CD1c-positive myeloid dendritic cell (primary cell): ENCODE results near the gene GYPE.
"Not testable (repeated sequence)": the region's sequence is repeated elsewhere in the genome, so short reads cannot be mapped to it uniquely, and the experiment has no call there.

Experiments
- DNase-seq: peaks from one replicate; pipeline ENCODE4 v3.0.0-alpha.2; 2016; ENCODE audit errors: extremely low spot score

Gene GYPE

DNA sequence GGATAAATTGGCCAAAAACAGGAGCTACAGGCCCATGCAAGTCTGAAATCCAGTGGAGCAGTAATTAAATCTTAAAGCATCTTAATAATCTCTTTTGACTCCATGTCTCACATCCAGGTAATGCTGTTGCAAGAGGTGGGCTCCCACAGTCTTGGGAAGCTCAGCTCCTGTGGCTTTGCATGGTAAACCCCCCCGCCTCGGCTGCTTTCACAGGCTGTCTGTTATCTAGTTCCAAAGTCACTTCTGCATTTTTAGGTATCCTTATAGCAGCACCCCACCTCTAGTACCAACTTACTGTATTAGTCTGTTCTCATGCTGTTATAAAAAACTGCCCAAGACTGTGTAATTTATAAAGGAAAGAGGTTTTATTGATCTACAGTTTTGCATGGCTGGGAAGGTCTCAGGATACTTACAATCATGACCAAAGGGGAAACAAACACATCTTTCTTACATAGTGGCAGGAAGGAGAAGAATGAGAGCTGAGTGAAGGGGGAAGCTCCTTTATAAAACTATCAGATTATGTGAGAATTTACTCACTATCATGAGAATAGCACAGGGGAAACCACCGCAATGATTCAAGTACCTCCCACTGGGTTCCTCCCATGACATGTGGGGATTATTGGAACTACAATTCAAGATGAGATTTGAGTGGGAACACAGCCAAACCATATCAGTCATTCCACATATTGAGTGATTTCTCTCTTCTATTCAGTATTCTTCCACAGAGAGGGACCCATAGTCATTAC, 34.7 kb downstream of the GYPE start:
- not testable (repeated sequence) for DNase-seq

DNA sequence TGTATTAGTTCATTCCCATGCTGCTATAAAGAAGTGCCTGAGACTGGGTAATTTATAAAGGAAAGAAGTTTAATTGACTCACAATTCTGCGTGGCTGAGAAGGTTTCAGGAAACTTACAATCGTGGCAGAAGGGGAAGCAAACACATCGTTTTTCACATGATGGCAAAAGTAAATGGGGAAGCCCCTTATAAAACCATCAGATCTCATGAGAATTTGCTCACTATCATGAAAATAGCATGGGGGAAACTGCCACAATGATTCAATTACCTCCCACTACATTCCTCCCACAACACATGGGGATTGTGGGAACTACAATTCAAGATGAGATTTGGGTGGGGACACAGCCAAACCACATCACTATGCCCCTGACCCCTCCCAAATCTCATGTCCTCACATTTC, 35.4 kb downstream of the GYPE start:
- not testable (repeated sequence) for DNase-seq

DNA sequence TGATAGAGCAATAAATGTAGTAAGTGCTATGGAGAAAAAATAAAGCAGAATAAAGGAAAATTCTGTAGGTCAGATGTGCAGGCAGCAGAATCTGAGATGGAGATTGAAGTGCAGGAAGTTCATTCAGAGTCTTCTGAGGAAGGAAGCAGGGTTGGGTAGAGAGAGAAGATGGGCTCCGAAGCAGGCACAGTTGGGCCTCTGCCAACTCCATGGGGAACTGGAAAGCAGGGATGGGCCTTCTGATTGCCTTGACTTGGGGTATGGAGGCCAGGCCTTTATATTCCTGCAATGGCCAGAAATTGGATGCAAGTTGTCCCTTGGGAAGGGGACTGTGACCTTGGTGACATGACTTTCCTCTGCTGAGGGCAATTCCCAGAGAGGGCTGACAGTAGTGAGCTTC, 42.6 kb downstream of the GYPE start:
- DNase-seq = not testable (repeated sequence)

DNA sequence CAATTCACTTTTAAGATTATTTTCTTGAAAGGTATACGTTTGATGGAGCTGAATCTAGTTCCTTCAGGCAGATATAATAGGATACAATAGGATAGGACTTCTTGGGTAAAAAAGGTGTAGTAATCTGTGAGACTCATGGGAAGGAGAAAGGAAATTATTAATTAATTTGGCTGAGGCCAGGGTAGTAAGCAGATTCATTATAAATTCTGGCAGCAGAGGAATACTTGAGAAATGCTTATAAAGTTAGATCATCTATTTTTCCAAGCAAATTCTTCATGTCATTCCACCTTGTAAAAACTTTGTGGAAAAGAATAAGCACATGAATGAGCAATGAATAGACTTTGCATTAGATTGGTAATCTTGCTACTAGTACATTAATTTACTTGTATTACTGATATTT, 46.9 kb downstream of the GYPE start:
- no peak for DNase-seq

DNA sequence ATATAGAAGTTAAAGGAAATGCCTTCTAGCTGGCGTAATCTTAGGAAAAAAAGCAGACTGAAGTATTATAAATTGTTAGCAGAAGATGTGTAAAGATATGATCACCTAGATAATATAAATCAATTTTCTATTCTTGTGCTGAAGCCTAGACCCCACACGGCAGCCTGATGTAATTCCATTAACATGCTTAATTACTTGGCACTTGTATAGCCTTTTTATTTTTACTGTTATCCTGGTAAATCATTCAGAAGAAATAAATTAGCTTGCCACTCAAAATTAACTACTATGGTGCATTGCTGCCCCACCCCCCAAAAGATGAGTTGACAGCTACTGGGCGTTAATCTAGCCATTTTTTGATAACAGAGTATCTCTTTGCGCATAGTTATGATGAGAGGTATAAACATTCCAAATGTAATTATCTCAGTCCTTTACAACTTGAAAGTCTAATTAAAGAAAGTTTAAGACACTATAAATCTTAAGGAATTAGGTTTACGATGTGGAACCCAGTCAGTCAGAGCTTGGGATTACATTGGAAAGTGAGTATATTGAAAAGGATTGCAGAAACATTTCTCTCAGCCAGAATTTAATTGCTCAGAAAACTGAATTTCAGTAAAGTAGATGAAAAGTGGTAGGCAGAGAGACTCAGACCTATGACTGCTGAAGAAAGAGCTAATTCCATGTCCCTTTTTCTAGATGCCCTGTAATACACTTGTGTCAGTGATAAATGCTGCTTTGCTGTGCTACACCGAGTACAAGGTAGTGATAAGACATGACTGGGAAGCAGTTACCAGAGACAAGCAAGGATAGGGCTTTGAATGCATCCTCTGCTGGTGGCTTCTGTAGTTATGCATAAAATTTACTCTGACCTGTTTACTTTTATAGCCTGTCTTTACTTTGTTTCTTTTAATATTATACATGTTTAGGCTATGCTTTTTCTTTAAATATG, 47.7 kb downstream of the GYPE start:
- DNase-seq = not testable (repeated sequence)

DNA sequence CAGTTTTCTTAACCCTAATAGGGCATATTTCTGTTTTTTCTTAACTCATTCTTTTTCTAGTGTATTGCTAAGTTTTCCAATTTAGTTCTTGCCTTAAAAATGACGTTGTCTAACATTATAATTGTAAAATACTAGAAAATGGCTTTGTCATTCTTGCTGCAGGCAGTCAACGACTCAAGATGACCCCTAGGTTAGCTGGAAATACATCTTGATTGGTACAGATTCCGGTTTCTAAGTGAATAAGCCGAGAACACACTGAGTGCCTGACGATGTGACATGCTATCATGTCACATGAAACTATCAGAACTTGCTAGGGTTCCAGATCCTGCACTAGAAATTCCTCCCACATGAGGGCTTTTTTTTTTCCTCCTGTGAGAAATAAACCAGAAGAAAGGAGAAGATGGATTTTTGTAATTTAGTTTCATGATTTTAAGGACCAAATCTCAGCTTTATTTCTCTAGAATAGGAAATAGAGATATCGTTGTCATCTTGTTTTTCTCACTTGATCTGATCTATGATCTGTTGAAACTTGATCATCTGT, 49.3 kb downstream of the GYPE start:
- not testable (repeated sequence) for DNase-seq

DNA sequence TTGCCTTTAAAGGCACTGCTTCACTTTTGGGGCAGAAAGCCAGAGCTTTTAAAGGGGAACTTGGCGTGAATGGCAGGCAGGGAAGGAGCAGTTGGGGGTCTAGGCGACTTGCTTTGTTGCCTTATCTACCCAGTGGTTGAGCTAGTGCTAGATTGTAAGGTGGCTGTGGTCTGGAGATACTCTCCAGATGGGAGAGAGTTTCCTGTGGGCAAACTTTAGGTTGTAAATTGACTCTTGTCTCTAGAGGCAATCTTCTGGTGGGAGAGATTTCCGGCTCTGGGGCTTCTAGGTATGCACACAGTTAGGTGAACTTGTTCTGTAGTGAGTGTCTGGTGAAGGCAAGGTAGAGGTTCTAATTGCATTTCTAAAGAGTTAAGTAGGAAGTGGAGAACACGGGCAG, 50.7 kb downstream of the GYPE start:
- not testable (repeated sequence) for DNase-seq

DNA sequence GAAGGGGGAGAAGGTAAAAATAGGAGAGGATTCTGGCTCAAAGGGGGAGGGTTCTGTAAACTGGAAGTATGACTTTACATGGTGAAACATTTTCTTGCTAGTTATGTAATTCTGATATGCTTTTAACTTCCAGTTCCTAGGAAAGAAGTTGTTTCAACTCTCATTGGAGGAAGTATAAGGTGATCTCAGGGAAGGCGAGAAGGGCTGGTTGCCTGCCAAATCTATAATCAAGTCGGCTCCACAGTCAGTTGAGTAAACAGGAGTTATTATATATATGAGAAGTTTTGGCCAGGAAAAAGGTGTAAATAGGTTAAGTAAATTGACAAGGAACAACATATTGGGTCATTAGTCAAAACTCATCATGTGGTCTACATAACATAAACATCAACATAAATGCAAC, 56.1 kb downstream of the GYPE start:
- DNase-seq = not testable (repeated sequence)

DNA sequence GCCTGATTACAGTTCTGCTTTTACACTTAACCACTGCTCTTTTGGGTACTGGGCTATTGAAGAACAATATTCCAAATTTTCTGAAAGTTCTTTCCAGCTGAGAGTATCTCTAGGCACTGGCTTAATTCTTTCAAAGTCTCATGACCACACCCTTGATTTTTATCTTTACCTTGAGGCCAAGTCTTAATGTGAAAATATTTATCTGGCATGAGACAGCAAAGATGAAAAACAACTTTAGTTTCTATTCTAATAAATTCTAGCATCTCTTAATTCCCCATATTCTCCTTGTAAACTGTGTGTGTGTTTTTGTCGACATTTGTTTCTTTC, 61.9 kb downstream of the GYPE start:
- not testable (repeated sequence) for DNase-seq

DNA sequence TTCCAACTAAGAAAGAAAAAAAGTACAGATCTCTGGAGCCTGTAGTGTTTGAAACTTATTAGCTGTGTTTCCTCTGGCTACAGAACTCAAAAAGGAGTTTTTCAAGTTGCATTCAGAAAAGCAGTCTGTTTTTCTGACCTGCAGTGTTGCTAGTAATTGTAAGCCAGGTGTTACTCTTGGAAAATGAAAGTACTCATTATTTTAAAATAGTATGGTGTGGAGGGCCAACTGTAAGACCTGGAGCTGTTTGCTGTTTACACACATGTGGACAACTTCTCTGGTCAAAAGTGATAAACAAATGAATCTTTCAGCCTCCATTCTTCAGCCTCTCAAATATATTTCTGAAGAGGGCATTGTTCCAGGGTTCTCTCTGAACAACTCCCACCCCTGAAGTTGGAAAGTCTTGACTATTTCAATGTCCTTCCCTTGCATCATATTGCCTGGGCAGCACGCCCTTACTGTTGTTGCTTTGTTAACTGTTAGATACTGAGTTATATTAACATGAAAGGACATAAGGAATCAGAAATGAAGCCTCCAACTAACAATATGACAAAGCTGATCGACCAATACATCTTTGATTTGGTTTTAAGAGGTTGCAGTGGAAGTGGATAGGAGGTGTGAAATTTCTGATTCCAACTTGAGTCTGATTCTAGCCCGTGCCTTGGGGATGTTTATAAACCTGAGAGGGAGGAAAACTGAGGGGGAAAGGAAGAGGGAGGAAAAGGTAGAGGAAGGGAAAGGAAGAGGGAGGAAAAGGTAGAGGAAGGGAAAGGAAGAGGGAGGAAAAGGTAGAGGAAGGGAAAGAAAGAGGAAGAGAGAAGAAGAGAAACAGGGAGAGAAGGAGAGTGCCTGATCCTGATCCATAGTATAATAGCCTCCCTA, 62.5 kb downstream of the GYPE start:
- not testable (repeated sequence) for DNase-seq

DNA sequence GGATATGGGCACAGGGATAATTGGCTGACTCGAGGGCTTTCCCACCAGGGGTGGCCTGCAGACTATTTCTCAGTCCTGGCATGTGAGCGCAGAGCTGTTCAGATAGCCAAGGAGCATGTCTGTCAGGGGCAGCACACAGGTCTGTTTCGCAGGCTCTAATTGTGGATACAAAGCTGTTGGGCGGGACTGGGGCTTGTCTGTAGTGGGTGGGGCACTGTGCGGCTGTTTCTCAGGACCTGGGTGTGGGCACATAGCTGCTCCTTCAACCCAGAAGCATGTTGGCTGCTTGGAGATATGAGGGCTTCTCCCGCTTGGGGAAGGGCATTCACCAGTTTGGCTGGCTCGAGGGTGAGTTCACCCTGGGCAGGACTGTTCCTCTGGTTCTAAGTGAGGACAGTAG, 65.9 kb downstream of the GYPE start:
- not testable (repeated sequence) for DNase-seq

DNA sequence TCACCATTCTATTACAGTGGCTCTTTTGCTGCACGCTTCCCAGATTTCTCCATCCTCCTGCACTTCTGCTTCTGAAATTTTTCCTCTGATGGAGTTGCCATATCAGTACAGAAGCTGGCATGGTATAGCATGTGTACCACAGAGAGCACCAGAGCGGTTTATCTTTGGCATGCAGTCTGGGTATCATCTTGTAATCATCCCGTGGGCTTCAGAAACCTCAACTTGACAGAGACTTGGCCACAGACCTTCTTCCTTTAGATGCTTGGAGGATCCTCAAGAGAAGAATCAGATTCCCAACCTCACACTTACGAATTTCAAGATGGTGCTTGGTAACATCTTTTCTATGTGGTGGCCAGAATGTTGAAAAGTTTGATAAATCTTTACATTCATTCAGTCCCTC, 71.2 kb downstream of the GYPE start:
- DNase-seq = not testable (repeated sequence)

DNA sequence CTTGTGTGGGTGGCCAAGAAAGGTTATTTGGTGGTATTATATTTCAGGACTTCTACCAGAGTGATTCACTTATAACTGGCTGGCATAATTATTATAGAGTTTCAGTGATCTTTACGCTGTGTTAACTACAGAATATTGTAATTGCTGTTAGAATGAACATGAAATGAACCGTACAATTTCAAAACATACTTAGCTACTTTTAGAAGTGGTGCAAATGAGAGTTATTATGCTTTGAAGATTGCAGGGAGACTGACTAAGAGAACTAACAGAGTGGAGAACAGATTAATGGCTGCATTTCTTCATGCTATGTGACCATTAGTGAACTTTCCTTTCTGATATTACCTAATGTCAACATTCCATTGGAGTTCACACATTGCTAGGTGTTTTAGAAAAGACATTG, 71.7 kb downstream of the GYPE start:
- not testable (repeated sequence) for DNase-seq

DNA sequence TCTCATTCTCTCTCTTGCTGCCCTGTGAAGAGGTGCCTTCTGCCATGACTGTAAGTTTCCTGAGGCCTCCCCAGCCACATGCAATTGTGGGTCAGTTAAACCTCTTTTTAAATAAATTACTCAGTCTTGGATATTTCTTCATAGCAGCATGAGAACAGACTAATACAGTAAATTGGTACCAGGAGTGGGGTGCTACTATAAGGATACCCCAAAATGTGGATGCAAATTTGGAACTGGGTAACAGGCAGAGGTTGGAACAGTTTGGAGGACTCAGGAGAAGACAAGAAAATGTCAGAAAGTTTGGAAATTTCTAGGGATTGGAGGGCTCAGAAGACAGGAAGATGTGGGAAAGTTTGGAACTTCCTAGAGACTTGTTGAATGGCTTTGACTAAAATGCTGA, 74.8 kb downstream of the GYPE start:
- not testable (repeated sequence) for DNase-seq

DNA sequence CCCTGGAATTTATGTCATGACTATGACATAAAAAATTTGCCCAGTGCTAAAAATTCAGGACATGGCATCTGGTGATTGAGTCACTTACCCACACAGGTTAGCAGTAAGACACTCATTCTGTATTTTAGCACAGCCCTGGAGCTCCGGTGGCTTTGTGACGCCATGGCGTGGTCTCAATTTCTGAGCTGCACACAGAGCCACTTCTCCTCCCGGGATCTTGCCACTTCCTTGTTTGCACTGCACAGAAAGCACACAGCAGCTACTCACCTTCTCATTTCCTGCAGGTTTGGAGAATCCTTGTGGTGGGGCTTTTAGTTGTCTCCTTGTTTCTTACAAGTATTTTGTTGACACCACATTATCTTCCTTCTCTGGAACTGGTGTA, 76.1 kb downstream of the GYPE start:
- DNase-seq = not testable (repeated sequence)
